ENCODE data around the gene CNTNAP2.

- TF ChIP-seq CTCF (IDR thresholded peaks at IDR 0.05), result no peak
- no peak for TF ChIP-seq POLR2A (IDR thresholded peaks at IDR 0.05)
Observed at GRCh38 chr7:146701166-146701565, 584.6 kb downstream of the CNTNAP2 start.
